ENCODE measurements around the gene ABCG2.

Gene ABCG2

GRCh38 chr4:88098993-88099752 is 59.3 kb downstream of the ABCG2 start:
- Histone ChIP-seq H3K79me2 (ENCODE audit: low read length) (no peaks in the 10 kb centered on the region), H3K36me3 (replicated peaks; ENCODE audit: low read depth, low read length) (no peaks in the 10 kb centered on the region), H3K27me3 (ENCODE audit: low read depth, low read length) (no peaks in the 10 kb centered on the region), H2AFZ (ENCODE audit: low read depth, low read length) (no peak overlapping the region), H3K9ac (ENCODE audit: low read length) (no peak overlapping the region), H3K27ac (ENCODE audit: low read length) (no peak overlapping the region), H3K4me1 (ENCODE audit: low read length) (no peaks in the 10 kb centered on the region), H4K20me1 (ENCODE audit: insufficient read depth, low read length) (no peaks in the 10 kb centered on the region), H3K9me3 (ENCODE audit: insufficient read depth, low read length) (no peaks in the 10 kb centered on the region), H3K4me3 (ENCODE audit: low read length) (no peak overlapping the region), H3K4me2 (ENCODE audit: low read length) (no peak overlapping the region)
- TF ChIP-seq EZH2phosphoT487 (IDR thresholded peaks at IDR 0.05; ENCODE audit: low read depth), result no peak
- no peak for TF ChIP-seq CTCF (IDR thresholded peaks at IDR 0.05; ENCODE audit: low read depth, low read length)

- TF ChIP-seq EZH2phosphoT487 (IDR thresholded peaks at IDR 0.05; ENCODE audit: low read depth) (no peak), CTCF (IDR thresholded peaks at IDR 0.05; ENCODE audit: low read depth, low read length) (no peak)
- Histone ChIP-seq H4K20me1 (ENCODE audit: insufficient read depth, low read length) (no peaks in the 10 kb centered on the region), H3K4me2 (ENCODE audit: low read length) (no peak overlapping the region), H3K9me3 (ENCODE audit: insufficient read depth, low read length) (no peaks in the 10 kb centered on the region), H3K9ac (ENCODE audit: low read length) (no peak overlapping the region), H3K4me3 (ENCODE audit: low read length) (no peak overlapping the region), H3K27me3 (ENCODE audit: low read depth, low read length) (no peaks in the 10 kb centered on the region), H3K4me1 (ENCODE audit: low read length) (no peaks in the 10 kb centered on the region), H3K27ac (ENCODE audit: low read length) (no peak overlapping the region), H3K36me3 (replicated peaks; ENCODE audit: low read depth, low read length) (no peaks in the 10 kb centered on the region), H3K79me2 (ENCODE audit: low read length) (no peaks in the 10 kb centered on the region), H2AFZ (ENCODE audit: low read depth, low read length) (no peak overlapping the region)
Observed at GRCh38 chr4:88097781-88098180, 60.7 kb downstream of the ABCG2 start.

GRCh38 chr4:88097301-88097700 is 61.1 kb downstream of the ABCG2 start:
- H3K9ac ChIP-seq (ENCODE audit: low read length), result no peak overlapping the region
- H3K9me3 ChIP-seq (ENCODE audit: insufficient read depth, low read length), result no peaks in the 10 kb centered on the region
- H4K20me1 ChIP-seq (ENCODE audit: insufficient read depth, low read length), result no peaks in the 10 kb centered on the region
- no peaks in the 10 kb centered on the region for H3K4me1 ChIP-seq (ENCODE audit: low read length)
- no peaks in the 10 kb centered on the region for H3K27me3 ChIP-seq (ENCODE audit: low read depth, low read length)
- H3K4me2 ChIP-seq (ENCODE audit: low read length), result no peak overlapping the region
- H3K79me2 ChIP-seq (ENCODE audit: low read length), result no peaks in the 10 kb centered on the region
- no peak overlapping the region for H2AFZ ChIP-seq (ENCODE audit: low read depth, low read length)
- H3K4me3 ChIP-seq (ENCODE audit: low read length), result no peak overlapping the region
- TF ChIP-seq CTCF (IDR thresholded peaks at IDR 0.05; ENCODE audit: low read depth, low read length) (no peak), EZH2phosphoT487 (IDR thresholded peaks at IDR 0.05; ENCODE audit: low read depth) (no peak)
- no peak overlapping the region for H3K27ac ChIP-seq (ENCODE audit: low read length)
- H3K36me3 ChIP-seq (replicated peaks; ENCODE audit: low read depth, low read length), result no peaks in the 10 kb centered on the region

GRCh38 chr4:88093874-88094273 is 64.6 kb downstream of the ABCG2 start:
- Histone ChIP-seq H3K9me3 (ENCODE audit: insufficient read depth, low read length) (no peaks in the 10 kb centered on the region), H3K4me3 (ENCODE audit: low read length) (no peak overlapping the region), H2AFZ (ENCODE audit: low read depth, low read length) (no peak overlapping the region), H3K27ac (ENCODE audit: low read length) (no peak overlapping the region), H3K4me1 (ENCODE audit: low read length) (no peaks in the 10 kb centered on the region), H3K9ac (ENCODE audit: low read length) (no peak overlapping the region), H4K20me1 (ENCODE audit: insufficient read depth, low read length) (no peaks in the 10 kb centered on the region), H3K79me2 (ENCODE audit: low read length) (no peaks in the 10 kb centered on the region), H3K4me2 (ENCODE audit: low read length) (no peak overlapping the region), H3K27me3 (ENCODE audit: low read depth, low read length) (no peaks in the 10 kb centered on the region), H3K36me3 (replicated peaks; ENCODE audit: low read depth, low read length) (no peaks in the 10 kb centered on the region)
- TF ChIP-seq EZH2phosphoT487 (IDR thresholded peaks at IDR 0.05; ENCODE audit: low read depth) (no peak), CTCF (IDR thresholded peaks at IDR 0.05; ENCODE audit: low read depth, low read length) (no peak)

Measured in OCI-LY3 (cell line).